GM12878 (cell line): ENCODE data around the gene POLR3F. TPM values are rescaled to one million over a fixed set of nuclear protein-coding genes. Genes with fewer than 3 reads are reported as not detected.
A peak's percentile ranks its signal among the peaks of the same experiment; 100 is the strongest.

Source experiments
- CUX1 ChIP-seq: IDR thresholded peaks from 2 replicates; pipeline ENCODE4 v1.6.1; 2012; ENCODE audit warnings: improper control_type of control experiment, low read depth, low read length; ENCODE audit not compliant: insufficient replicate concordance
- DPF2 ChIP-seq: fragments of 450-650 bp; IDR thresholded peaks from 2 replicates; pipeline ENCODE4 v1.6.1; 2017; ENCODE audit warnings: mild to moderate bottlenecking
- HDAC6 ChIP-seq: fragments of 200-600 bp; sonication (generic); IDR thresholded peaks from one replicate; pipeline ENCODE4 v1.8.0; 2017; ENCODE audit warnings: antibody characterized with exemption; ENCODE audit not compliant: unreplicated experiment
- NRF1 ChIP-seq: conservative IDR thresholded peaks from 2 replicates; pipeline ENCODE4 v1.6.1; 2011; ENCODE audit warnings: mild to moderate bottlenecking, low read depth, low read length, improper control_type of control experiment
- PAX8 ChIP-seq: fragments of 450-650 bp; IDR thresholded peaks from 2 replicates; pipeline ENCODE4 v1.6.1; 2017; ENCODE audit warnings: mild to moderate bottlenecking, moderate library complexity
- SRF ChIP-seq, 2 experiments: IDR thresholded peaks; 2 replicates each; pipeline ENCODE4 v1.6.1; 2011; ENCODE audit warnings: low read depth in 2 of 2, low read length in 2 of 2, mild to moderate bottlenecking in 1 of 2, moderate library complexity in 1 of 2
- YBX1 ChIP-seq: fragments of 450-650 bp; IDR thresholded peaks from 2 replicates; pipeline ENCODE4 v1.6.1; 2016; ENCODE audit warnings: antibody characterized with exemption
- ZBED1 ChIP-seq: IDR thresholded peaks from 2 replicates; pipeline ENCODE4 v1.6.1; 2016; ENCODE audit warnings: borderline replicate concordance
- ZBTB33 ChIP-seq: fragments of 450-650 bp; IDR thresholded peaks from 2 replicates; pipeline ENCODE4 v1.6.1; 2017; ENCODE audit warnings: mild to moderate bottlenecking
- ZNF217 ChIP-seq: fragments of 450-650 bp; IDR thresholded peaks from 2 replicates; pipeline ENCODE4 v1.6.1; 2017; ENCODE audit warnings: antibody characterized with exemption, mild to moderate bottlenecking
- ZNF592 ChIP-seq: fragments of 450-650 bp; IDR thresholded peaks from 2 replicates; pipeline ENCODE4 v1.6.1; 2017; ENCODE audit warnings: mild to moderate bottlenecking, moderate library complexity
- polyA plus RNA-seq, 11 experiments: library from polyadenylated mRNA; depleted of rRNA in 4 of 11; unstranded in 6 of 11; stranded (reverse) in 5 of 11; fragments of >200 nt; fragmentation: Nextera tagmentation in 4 of 11; fragmentation: Illumina TruSeq in 1 of 11; extraction: Ambion mirVana in 4 of 11; extraction: Trizol in 1 of 11; gene quantifications; 1 replicate in 1 of 11; 2 replicates in 10 of 11; pipeline versions ENCODE4 v1.2.1 to v1.2.3, GENCODE V29; 2011 to 2016; ENCODE audit warnings: inconsistent platforms in 2 of 11, missing spikeins in 2 of 11, low read depth in 1 of 11
- total RNA-seq, 4 experiments: library from RNA; depleted of rRNA in 3 of 4; stranded (reverse); fragments of >200 nt in 3 of 4; fragmentation: Illumina TruSeq in 1 of 4; extraction: Trizol in 1 of 4; gene quantifications; 2 replicates each; pipeline versions ENCODE4 v1.2.1 to v1.2.3, GENCODE V29; 2013 to 2021
- TF ChIP-seq, protein P1 (sequence below): fragments of 450-650 bp; conservative IDR thresholded peaks from 2 replicates; pipeline ENCODE4 v1.6.1; 2017; ENCODE audit warnings: mild to moderate bottlenecking, moderate library complexity

Gene POLR3F
- total and polyA plus RNA-seq, 10 of the 15 experiments (the other 5 are each of a cell fraction or from before 2014, with no cell fraction given), result 8.7 to 18.1 (median 12.6) TPM

GRCh38 chr20:18507218-18508191 lies 40.3 kb downstream of the POLR3F start, which contains the start of gene SEC23B (continued):
- no peak for TF ChIP-seq ZNF592
- TF ChIP-seq CUX1, result no peak
- TF ChIP-seq YBX1, result no peak
- TF ChIP-seq ZNF217, result no peak
- TF ChIP-seq DPF2, result 0 out of 2 replicates have a peak, but pooled peaks have one; percentile 47
- no peak for TF ChIP-seq ZBTB33
- peak; percentile 65 for TF ChIP-seq HDAC6
- peak; percentile 88; the same call in 1 of the 2 replicates for TF ChIP-seq ZBED1
- TF ChIP-seq, protein P1, sequence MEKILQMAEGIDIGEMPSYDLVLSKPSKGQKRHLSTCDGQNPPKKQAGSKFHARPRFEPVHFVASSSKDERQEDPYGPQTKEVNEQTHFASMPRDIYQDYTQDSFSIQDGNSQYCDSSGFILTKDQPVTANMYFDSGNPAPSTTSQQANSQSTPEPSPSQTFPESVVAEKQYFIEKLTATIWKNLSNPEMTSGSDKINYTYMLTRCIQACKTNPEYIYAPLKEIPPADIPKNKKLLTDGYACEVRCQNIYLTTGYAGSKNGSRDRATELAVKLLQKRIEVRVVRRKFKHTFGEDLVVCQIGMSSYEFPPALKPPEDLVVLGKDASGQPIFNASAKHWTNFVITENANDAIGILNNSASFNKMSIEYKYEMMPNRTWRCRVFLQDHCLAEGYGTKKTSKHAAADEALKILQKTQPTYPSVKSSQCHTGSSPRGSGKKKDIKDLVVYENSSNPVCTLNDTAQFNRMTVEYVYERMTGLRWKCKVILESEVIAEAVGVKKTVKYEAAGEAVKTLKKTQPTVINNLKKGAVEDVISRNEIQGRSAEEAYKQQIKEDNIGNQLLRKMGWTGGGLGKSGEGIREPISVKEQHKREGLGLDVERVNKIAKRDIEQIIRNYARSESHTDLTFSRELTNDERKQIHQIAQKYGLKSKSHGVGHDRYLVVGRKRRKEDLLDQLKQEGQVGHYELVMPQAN, result peak; percentile 57
- peak; percentile 85 for TF ChIP-seq PAX8
- 0 out of 2 replicates have a peak, but pooled peaks have one; percentile 1 for TF ChIP-seq NRF1
- TF ChIP-seq SRF (IDR thresholded peaks at IDR 0.05; ENCODE audit: low read depth in 2 of 2, low read length in 2 of 2), result no peak
